Mesenchymal stem cell (in vitro differentiated cells and primary cell): ENCODE results near the gene BNIP3.
A peak's percentile ranks its signal among the peaks of the same experiment; 100 is the strongest.

Experiments used
- DNase-seq: peaks from one replicate; pipeline ENCODE4 v3.0.0-alpha.2; 2013
- H2AFZ ChIP-seq: one replicate; pipeline ENCODE4 v1.6.1; 2013; ENCODE audit warnings: low read depth, mild to moderate bottlenecking, control low read depth, inconsistent platforms, low read length, moderate library complexity
- H2AK5ac ChIP-seq: 2 replicates; pipeline ENCODE4 v1.6.1; 2013; ENCODE audit warnings: low read length, moderate library complexity, mild to moderate bottlenecking, inconsistent platforms; ENCODE audit not compliant: severe bottlenecking
- H2BK120ac ChIP-seq: one replicate; pipeline ENCODE4 v1.6.1; 2013; ENCODE audit warnings: low read depth, mild to moderate bottlenecking, inconsistent platforms, low read length, moderate library complexity
- H2BK12ac ChIP-seq, 2 experiments: one replicate each; pipeline ENCODE4 v1.6.1; 2013; ENCODE audit warnings: inconsistent platforms in 2 of 2, low read length in 2 of 2, mild to moderate bottlenecking in 2 of 2, moderate library complexity in 2 of 2, control low read depth in 1 of 2
- H2BK15ac ChIP-seq: one replicate; pipeline ENCODE4 v1.6.1; 2013; ENCODE audit warnings: mild to moderate bottlenecking, low read depth, inconsistent platforms; ENCODE audit not compliant: poor library complexity, severe bottlenecking
- H2BK5ac ChIP-seq: 2 replicates; pipeline ENCODE4 v1.6.1; 2013; ENCODE audit warnings: low read depth, mild to moderate bottlenecking, low read length, control low read depth, inconsistent platforms; ENCODE audit not compliant: poor library complexity, severe bottlenecking
- H3K14ac ChIP-seq, 2 experiments: one replicate each; pipeline ENCODE4 v1.6.1; 2013; ENCODE audit warnings: inconsistent platforms in 2 of 2, low read length in 2 of 2, control low read depth in 1 of 2, mild to moderate bottlenecking in 1 of 2, moderate library complexity in 1 of 2
- H3K18ac ChIP-seq, 2 experiments: one replicate each; pipeline ENCODE4 v1.6.1; 2013; ENCODE audit warnings: inconsistent platforms in 2 of 2, low read length in 2 of 2, control low read depth in 1 of 2, low read depth in 1 of 2, mild to moderate bottlenecking in 1 of 2
- H3K23ac ChIP-seq, 2 experiments: one replicate each; pipeline ENCODE4 v1.6.1; 2013; ENCODE audit warnings: inconsistent platforms in 2 of 2, low read length in 2 of 2, mild to moderate bottlenecking in 2 of 2, moderate library complexity in 2 of 2, control low read depth in 1 of 2
- H3K27ac ChIP-seq: 2 replicates; pipeline ENCODE4 v1.5.1; 2013; ENCODE audit warnings: mild to moderate bottlenecking, moderate library complexity, low read length, control low read depth, inconsistent platforms; ENCODE audit not compliant: poor library complexity, severe bottlenecking
- H3K27me3 ChIP-seq, 2 experiments: 2 replicates each; pipeline versions ENCODE4 v1.6.1 to v1.7.0; 2013; ENCODE audit warnings: low read length in 2 of 2, mild to moderate bottlenecking in 2 of 2, moderate library complexity in 2 of 2, control low read depth in 1 of 2, inconsistent platforms in 1 of 2; ENCODE audit not compliant: control insufficient read depth in 1 of 2, insufficient read depth in 1 of 2
- H3K36me3 ChIP-seq, 2 experiments: 2 replicates each; pipeline versions ENCODE4 v1.6.1 to v1.7.0; 2013; ENCODE audit warnings: low read length in 2 of 2, control low read depth in 1 of 2, inconsistent platforms in 1 of 2, low read depth in 1 of 2, mild to moderate bottlenecking in 1 of 2; ENCODE audit not compliant: insufficient read depth in 2 of 2, control insufficient read depth in 1 of 2
- H3K4ac ChIP-seq, 2 experiments: one replicate each; pipeline ENCODE4 v1.6.1; 2013; ENCODE audit warnings: inconsistent platforms in 2 of 2, low read length in 2 of 2, mild to moderate bottlenecking in 2 of 2, moderate library complexity in 2 of 2, control low read depth in 1 of 2, low read depth in 1 of 2
- H3K4me1 ChIP-seq: 2 replicates; pipeline ENCODE4 v1.6.1; 2013; ENCODE audit warnings: low read depth, low read length, control low read depth; ENCODE audit not compliant: control insufficient read depth, insufficient read depth
- H3K4me2 ChIP-seq: 2 replicates; pipeline ENCODE4 v1.6.1; 2013; ENCODE audit warnings: low read length, mild to moderate bottlenecking, inconsistent platforms; ENCODE audit not compliant: poor library complexity, severe bottlenecking
- H3K4me3 ChIP-seq, 2 experiments: 2 replicates each; pipeline versions ENCODE4 v1.5.1 to v1.7.0; 2013; ENCODE audit warnings: low read length in 2 of 2, mild to moderate bottlenecking in 2 of 2, control low read depth in 1 of 2, low read depth in 1 of 2; ENCODE audit not compliant: insufficient read depth in 1 of 2
- H3K79me1 ChIP-seq: replicated peaks from 2 replicates; pipeline ENCODE4 v1.6.1; 2013; ENCODE audit warnings: mild to moderate bottlenecking, control low read depth, low read length, inconsistent platforms; ENCODE audit not compliant: poor library complexity, severe bottlenecking
- H3K9ac ChIP-seq: 2 replicates; pipeline ENCODE4 v1.7.0; 2013; ENCODE audit warnings: mild to moderate bottlenecking, low read length, moderate library complexity
- H3K9me3 ChIP-seq: 2 replicates; pipeline ENCODE4 v1.7.0; 2013; ENCODE audit warnings: mild to moderate bottlenecking, low read length; ENCODE audit not compliant: control insufficient read depth
- H4K8ac ChIP-seq: one replicate; pipeline ENCODE4 v1.6.1; 2013; ENCODE audit warnings: inconsistent platforms, mild to moderate bottlenecking, low read length, moderate library complexity
- H4K91ac ChIP-seq: one replicate; pipeline ENCODE4 v1.6.1; 2013; ENCODE audit warnings: mild to moderate bottlenecking, low read length, inconsistent platforms
- WGBS: methylation state at CpG from one replicate; pipeline ENCODE4 v1.1.7; 2013; ENCODE audit warnings: mixed read lengths; 5-methylcytosine and 5-hydroxymethylcytosine counted together

Gene BNIP3

DNA sequence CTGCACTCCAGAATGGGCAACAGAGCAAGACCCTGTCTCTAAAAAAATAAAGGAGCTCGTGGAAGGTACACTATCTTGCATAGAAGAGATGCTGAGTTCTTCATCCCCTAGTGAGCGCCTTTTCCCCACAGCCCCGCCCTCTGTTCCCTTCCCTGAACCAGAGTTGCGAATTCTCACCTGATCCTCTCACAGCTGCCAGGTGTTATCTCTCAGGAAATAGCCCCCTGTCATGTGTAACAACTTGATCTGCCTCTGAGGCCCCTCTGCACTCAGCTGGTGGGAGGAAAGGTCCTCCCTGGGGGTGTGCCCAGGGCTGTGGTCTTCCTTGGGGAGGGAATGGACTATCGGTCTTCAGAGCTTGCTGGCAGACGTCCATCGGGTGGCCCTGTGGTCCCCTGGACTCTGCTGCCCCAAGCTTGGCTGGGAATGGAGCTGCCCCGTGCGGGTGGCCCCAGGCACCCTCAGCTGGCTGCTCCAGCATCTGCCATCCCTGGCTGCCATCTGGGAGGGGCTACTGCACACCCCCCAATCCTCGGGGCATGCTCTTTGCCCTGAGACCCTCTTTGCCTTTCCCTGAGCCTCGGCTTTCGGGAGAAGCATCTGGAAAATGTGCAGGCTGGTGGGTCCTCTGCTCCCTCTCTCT is 21.7 kb upstream of the BNIP3 start:
- Histone ChIP-seq H3K14ac (peak overlapping the region in 1 of 2 experiments; percentile 90), H3K4me3 (no peak overlapping the region), H3K23ac (no peak overlapping the region), H2AK5ac (no peak overlapping the region), H4K8ac (no peak overlapping the region), H2BK15ac (peak overlapping the region; percentile 0), H3K9ac (no peak overlapping the region), H2BK12ac (no peak overlapping the region), H3K4me2 (no peak overlapping the region), H3K27ac (no peak overlapping the region), H3K4ac (no peak overlapping the region), H3K9me3 (no peaks in the 10 kb centered on the region), H2BK5ac (no peak overlapping the region), H3K18ac (no peak overlapping the region), H3K4me1 (peaks cover 3% of the 10 kb centered on the region), H3K36me3 (no peaks in the 10 kb centered on the region), H3K79me1 (no peaks in the 10 kb centered on the region), H4K91ac (no peak overlapping the region), H3K27me3 (peaks cover 8% of the 10 kb centered on the region in 2 experiments), H2AFZ (no peak overlapping the region), H2BK120ac (no peak overlapping the region)
- 63% methylated on average over 12 of the region's 12 CpGs for WGBS
- DNase-seq: no peak

DNA sequence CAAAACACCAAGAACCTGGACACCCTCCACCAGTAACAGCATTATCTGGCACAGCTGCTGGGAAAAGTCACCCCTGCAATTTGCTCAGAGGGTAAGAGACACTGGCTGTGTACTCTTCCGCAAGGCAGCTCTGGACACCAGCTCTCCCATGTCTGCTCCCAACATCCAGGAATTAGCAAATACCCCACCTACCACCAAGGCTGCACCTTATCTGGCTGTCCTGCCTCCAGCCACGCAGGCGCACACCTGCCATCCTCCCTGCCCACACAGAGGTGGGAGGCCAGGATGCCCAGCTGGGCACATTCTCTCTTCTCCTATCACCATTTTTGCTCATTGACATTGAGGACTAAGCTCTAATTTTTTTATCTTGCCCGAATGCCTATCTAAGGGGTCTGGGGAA is 20.3 kb upstream of the BNIP3 start:
- no peak overlapping the region for H4K8ac ChIP-seq
- H2BK12ac ChIP-seq: no peak overlapping the region
- no peak overlapping the region for H2AK5ac ChIP-seq
- H3K4ac ChIP-seq: no peak overlapping the region
- no peak overlapping the region for H2BK120ac ChIP-seq
- H3K9me3 ChIP-seq: no peaks in the 10 kb centered on the region
- H3K4me3 ChIP-seq: no peak overlapping the region
- WGBS: 93% methylated on average over 3 of the region's 4 CpGs
- H3K9ac ChIP-seq: no peak overlapping the region
- no peak for DNase-seq
- no peak overlapping the region for H3K14ac ChIP-seq
- H3K36me3 ChIP-seq: no peaks in the 10 kb centered on the region
- H3K23ac ChIP-seq: no peak overlapping the region
- H2BK15ac ChIP-seq: no peak overlapping the region
- peak overlapping the region; percentile 70 for H4K91ac ChIP-seq
- H2BK5ac ChIP-seq: no peak overlapping the region
- H3K4me1 ChIP-seq: peaks cover 3% of the 10 kb centered on the region
- no peaks in the 10 kb centered on the region for H3K79me1 ChIP-seq
- H2AFZ ChIP-seq: no peak overlapping the region
- H3K27me3 ChIP-seq: peaks cover 8% of the 10 kb centered on the region in 2 experiments
- peak overlapping the region in 1 of 2 experiments; percentile 46 for H3K18ac ChIP-seq
- no peak overlapping the region for H3K4me2 ChIP-seq
- H3K27ac ChIP-seq: no peak overlapping the region

- H3K9me3 ChIP-seq: no peaks in the 10 kb centered on the region
- H2BK120ac ChIP-seq: no peak overlapping the region
- no peak overlapping the region for H3K27ac ChIP-seq
- H3K36me3 ChIP-seq: no peaks in the 10 kb centered on the region
- H3K4me1 ChIP-seq: peaks cover 3% of the 10 kb centered on the region
- peak overlapping the region; percentile 12 for H2BK15ac ChIP-seq
- no peak overlapping the region for H2AK5ac ChIP-seq
- no peak overlapping the region for H4K8ac ChIP-seq
- H2AFZ ChIP-seq: no peak overlapping the region
- H2BK5ac ChIP-seq: no peak overlapping the region
- no peak overlapping the region for H3K14ac ChIP-seq
- no peaks in the 10 kb centered on the region for H3K79me1 ChIP-seq
- H3K4ac ChIP-seq: no peak overlapping the region
- no peak overlapping the region for H4K91ac ChIP-seq
- peak; percentile 7 for DNase-seq
- WGBS: 71% methylated on average over 15 of the region's 15 CpGs
- H3K4me2 ChIP-seq: no peak overlapping the region
- no peak overlapping the region for H3K18ac ChIP-seq
- H3K9ac ChIP-seq: no peak overlapping the region
- H3K27me3 ChIP-seq: peaks cover 8% of the 10 kb centered on the region in 2 experiments
- peak overlapping the region in 1 of 2 experiments; percentile 10 for H2BK12ac ChIP-seq
- H3K4me3 ChIP-seq: peak overlapping the region in 1 of 2 experiments; percentile 39
- H3K23ac ChIP-seq: no peak overlapping the region
These were observed 19.7 kb upstream of the BNIP3 start for GRCh38 chr10:132001238-132001972.

- Histone ChIP-seq H2BK15ac (peak overlapping the region; percentile 44), H3K9ac (no peak overlapping the region), H3K14ac (peak overlapping the region in 1 of 2 experiments; percentile 14), H2BK12ac (peak overlapping the region; percentile 67 to 85), H2AK5ac (no peak overlapping the region), H3K27ac (no peak overlapping the region), H4K8ac (peak overlapping the region; percentile 81), H3K4me2 (no peak overlapping the region), H2BK5ac (no peak overlapping the region), H2BK120ac (peak overlapping the region; percentile 58), H4K91ac (peak overlapping the region; percentile 74), H3K23ac (no peak overlapping the region), H3K9me3 (no peaks in the 10 kb centered on the region), H3K79me1 (no peaks in the 10 kb centered on the region), H3K4ac (peak overlapping the region; percentile 54 to 84), H2AFZ (peak overlapping the region; percentile 65), H3K27me3 (peaks cover 7 to 8% of the 10 kb centered on the region in 2 experiments), H3K36me3 (no peaks in the 10 kb centered on the region), H3K18ac (peak overlapping the region; percentile 67 to 72), H3K4me1 (peaks cover 3% of the 10 kb centered on the region), H3K4me3 (no peak overlapping the region)
- WGBS: 82% methylated on average over 18 of the region's 18 CpGs
- no peak for DNase-seq
These were observed 17.3 kb upstream of the BNIP3 start for GRCh38 chr10:131998845-131999681.
